Measurements from ENCODE around the gene DMD. TPM values are rescaled to one million over a fixed set of nuclear protein-coding genes. Genes with fewer than 3 reads are reported as not detected.

The DMD gene
- total RNA-seq, 1 experiment from 2014 or later: 47.2 TPM

GRCh38 chrX:31487951-31488350, 1723.4 kb downstream of the DMD start:
- Histone ChIP-seq H3K9me3 (no peaks in the 10 kb centered on the region), H3K27me3 (replicated peaks; ENCODE audit: control insufficient read depth, insufficient read depth, low read length) (no peaks in the 10 kb centered on the region), H3K4me3 (ENCODE audit: low read depth, low read length) (no peak overlapping the region), H3K36me3 (ENCODE audit: control insufficient read depth, insufficient read depth, low read length) (no peaks in the 10 kb centered on the region), H3K4me1 (no peaks in the 10 kb centered on the region)
- BruUV-seq (replicated peaks): no TSS peak
- Mint-ChIP-seq H3K4me1 (ENCODE audit: low read depth, unreplicated experiment) (no peaks in the 10 kb centered on the region), H3K27ac (ENCODE audit: unreplicated experiment) (no peak overlapping the region), H3K36me3 (ENCODE audit: insufficient read depth, unreplicated experiment) (no peaks in the 10 kb centered on the region), H3K9me3 (ENCODE audit: unreplicated experiment) (peaks cover under 1% of the 10 kb centered on the region), H3K4me3 (ENCODE audit: unreplicated experiment) (no peak overlapping the region), H3K27me3 (ENCODE audit: insufficient read depth, unreplicated experiment) (no peaks in the 10 kb centered on the region)
- ChIA-PET POLR2A (no interaction called here), CTCF (no interaction called here)
- TF ChIP-seq CTCF (IDR thresholded peaks at IDR 0.05; ENCODE audit: insufficient read depth in 1 of 2, low read depth in 1 of 2, low read length in 1 of 2, severe bottlenecking in 1 of 2, unreplicated experiment in 1 of 2): no peak
- no peak for DNase-seq
- intact Hi-C loops (cut with micrococcal nuclease; ENCODE audit: unreplicated experiment): no loop called here

DNA sequence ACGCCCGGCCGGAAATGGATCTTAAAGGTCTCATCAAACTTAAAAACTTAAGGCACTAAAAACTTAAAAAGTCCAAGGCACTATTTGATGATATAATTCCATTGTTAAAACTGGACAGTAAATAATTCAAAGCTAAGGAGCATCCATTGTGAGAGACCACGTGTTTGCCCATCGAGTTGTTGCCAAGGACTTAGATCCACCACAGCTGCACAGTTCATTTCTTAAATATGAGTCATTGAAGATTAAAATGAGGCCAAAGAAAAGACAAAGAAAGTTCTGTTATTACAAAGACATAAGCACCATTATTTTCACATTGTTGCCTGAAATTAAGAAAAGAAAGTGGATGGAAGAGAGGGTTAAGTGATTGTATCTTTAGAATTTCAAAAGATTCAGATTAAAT, 1728.0 kb downstream of the DMD start:
- TF ChIP-seq CTCF (IDR thresholded peaks at IDR 0.05; ENCODE audit: insufficient read depth in 1 of 2, low read depth in 1 of 2, low read length in 1 of 2, severe bottlenecking in 1 of 2, unreplicated experiment in 1 of 2): no peak
- H3K4me1 ChIP-seq: no peaks in the 10 kb centered on the region
- Mint-ChIP-seq H3K27me3 (ENCODE audit: insufficient read depth, unreplicated experiment) (no peaks in the 10 kb centered on the region), H3K4me3 (ENCODE audit: unreplicated experiment) (no peak overlapping the region), H3K27ac (ENCODE audit: unreplicated experiment) (no peak overlapping the region), H3K36me3 (ENCODE audit: insufficient read depth, unreplicated experiment) (no peaks in the 10 kb centered on the region), H3K9me3 (ENCODE audit: unreplicated experiment) (peaks cover 11% of the 10 kb centered on the region), H3K4me1 (ENCODE audit: low read depth, unreplicated experiment) (peaks cover 10% of the 10 kb centered on the region)
- BruUV-seq (replicated peaks): no TSS peak
- no peak for DNase-seq
- POLR2A ChIA-PET: no interaction called here
- no peaks in the 10 kb centered on the region for H3K9me3 ChIP-seq
- CTCF ChIA-PET: no interaction called here
- H3K4me3 ChIP-seq (ENCODE audit: low read depth, low read length): no peak overlapping the region
- H3K27me3 ChIP-seq (replicated peaks; ENCODE audit: control insufficient read depth, insufficient read depth, low read length): no peaks in the 10 kb centered on the region
- no peaks in the 10 kb centered on the region for H3K36me3 ChIP-seq (ENCODE audit: control insufficient read depth, insufficient read depth, low read length)
- intact Hi-C loops (cut with micrococcal nuclease; ENCODE audit: unreplicated experiment): no loop called here

DNA sequence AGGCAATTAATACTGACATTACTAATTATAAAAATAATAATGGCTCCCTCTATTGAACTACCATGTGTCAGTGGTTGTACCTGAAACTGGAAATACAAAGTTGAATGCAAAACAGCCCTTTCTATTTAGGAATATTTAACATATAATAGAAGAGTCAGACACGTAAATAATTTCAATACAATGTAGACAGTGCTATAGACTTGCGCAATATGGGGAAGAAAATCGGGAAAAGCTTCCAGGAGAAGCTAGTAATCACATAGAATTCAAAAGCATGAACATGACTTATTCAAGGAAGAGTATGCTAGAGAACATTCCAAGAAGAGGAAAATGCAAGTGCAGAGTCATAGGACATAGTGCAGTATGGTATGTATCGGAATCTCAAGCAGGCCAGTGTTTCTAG, 1730.7 kb downstream of the DMD start:
- no peak for DNase-seq
- Mint-ChIP-seq H3K27ac (ENCODE audit: unreplicated experiment) (no peak overlapping the region), H3K4me1 (ENCODE audit: low read depth, unreplicated experiment) (peaks cover 10% of the 10 kb centered on the region), H3K27me3 (ENCODE audit: insufficient read depth, unreplicated experiment) (no peaks in the 10 kb centered on the region), H3K36me3 (ENCODE audit: insufficient read depth, unreplicated experiment) (no peaks in the 10 kb centered on the region), H3K4me3 (ENCODE audit: unreplicated experiment) (no peak overlapping the region), H3K9me3 (ENCODE audit: unreplicated experiment) (peaks cover 11% of the 10 kb centered on the region)
- CTCF ChIA-PET: no interaction called here
- POLR2A ChIA-PET: no interaction called here
- Histone ChIP-seq H3K36me3 (ENCODE audit: control insufficient read depth, insufficient read depth, low read length) (no peaks in the 10 kb centered on the region), H3K9me3 (no peaks in the 10 kb centered on the region), H3K4me1 (no peaks in the 10 kb centered on the region), H3K27me3 (replicated peaks; ENCODE audit: control insufficient read depth, insufficient read depth, low read length) (no peaks in the 10 kb centered on the region), H3K4me3 (ENCODE audit: low read depth, low read length) (no peak overlapping the region)
- no peak for TF ChIP-seq CTCF (IDR thresholded peaks at IDR 0.05; ENCODE audit: insufficient read depth in 1 of 2, low read depth in 1 of 2, low read length in 1 of 2, severe bottlenecking in 1 of 2, unreplicated experiment in 1 of 2)
- no TSS peak for BruUV-seq (replicated peaks)
- intact Hi-C loops (cut with micrococcal nuclease; ENCODE audit: unreplicated experiment): no loop called here

Data from Caco-2 (cell line).